HEK293 (cell line): ENCODE data around the gene FGFBP3.

Experiments used
- ATF2 ChIP-seq: fragments of 450-650 bp; formaldehyde crosslinking; IDR thresholded peaks from 2 replicates; pipeline ENCODE4 v1.5.1; 2016; ENCODE audit warnings: missing biosample characterization, missing genetic modification characterization, low read depth
- GLIS1 ChIP-seq: fragments of 450-650 bp; formaldehyde crosslinking; IDR thresholded peaks from 2 replicates; pipeline ENCODE4 v1.5.1; 2016; ENCODE audit warnings: missing biosample characterization, missing genetic modification characterization
- OSR2 ChIP-seq: fragments of 450-650 bp; formaldehyde crosslinking; IDR thresholded peaks from 2 replicates; pipeline ENCODE4 v1.5.1; 2016; ENCODE audit warnings: missing biosample characterization, missing genetic modification characterization
- SALL2 ChIP-seq: fragments of 450-650 bp; formaldehyde crosslinking; IDR thresholded peaks from 2 replicates; pipeline ENCODE4 v1.5.0; 2017; ENCODE audit warnings: missing biosample characterization, mild to moderate bottlenecking, missing genetic modification characterization, borderline replicate concordance
- SP7 ChIP-seq: fragments of 450-650 bp; formaldehyde crosslinking; IDR thresholded peaks from 2 replicates; pipeline ENCODE4 v1.5.1; 2016; ENCODE audit warnings: missing biosample characterization, missing genetic modification characterization
- TRIM28 ChIP-seq: IDR thresholded peaks from 2 replicates; pipeline ENCODE4 v1.6.1; 2011; ENCODE audit warnings: low read length, control low read depth, borderline replicate concordance
- YY2 ChIP-seq: fragments of 450-650 bp; formaldehyde crosslinking; IDR thresholded peaks from 2 replicates; pipeline ENCODE4 v1.5.1; 2016; ENCODE audit warnings: missing biosample characterization, missing genetic modification characterization
- ZBTB20 ChIP-seq: fragments of 450-650 bp; formaldehyde crosslinking; IDR thresholded peaks from 2 replicates; pipeline ENCODE4 v1.5.1; 2016; ENCODE audit warnings: missing biosample characterization, missing genetic modification characterization
- ZBTB21 ChIP-seq: fragments of 450-650 bp; formaldehyde crosslinking; IDR thresholded peaks from 2 replicates; pipeline ENCODE4 v1.5.1; 2017; ENCODE audit warnings: missing biosample characterization, missing genetic modification characterization
- ZBTB48 ChIP-seq: fragments of 450-650 bp; formaldehyde crosslinking; IDR thresholded peaks from 2 replicates; pipeline ENCODE4 v1.5.1; 2016; ENCODE audit warnings: missing biosample characterization, missing genetic modification characterization
- ZBTB7A ChIP-seq: fragments of 450-650 bp; formaldehyde crosslinking; IDR thresholded peaks from 2 replicates; pipeline ENCODE4 v1.5.1; 2016; ENCODE audit warnings: low read depth, missing biosample characterization, missing genetic modification characterization
- ZIC2 ChIP-seq: fragments of 450-650 bp; formaldehyde crosslinking; IDR thresholded peaks from 2 replicates; pipeline ENCODE4 v1.5.1; 2016; ENCODE audit warnings: missing biosample characterization, missing genetic modification characterization
- ZNF133 ChIP-seq: fragments of 450-650 bp; formaldehyde crosslinking; IDR thresholded peaks from 2 replicates; pipeline ENCODE4 v1.5.1; 2016; ENCODE audit warnings: missing biosample characterization, missing genetic modification characterization
- ZNF140 ChIP-seq: fragments of 450-650 bp; formaldehyde crosslinking; IDR thresholded peaks from 2 replicates; pipeline ENCODE4 v1.5.1; 2016; ENCODE audit warnings: missing biosample characterization, missing genetic modification characterization
- ZNF16 ChIP-seq: fragments of 450-650 bp; formaldehyde crosslinking; IDR thresholded peaks from 2 replicates; pipeline ENCODE4 v1.5.1; 2016; ENCODE audit warnings: low read depth, missing biosample characterization, missing genetic modification characterization
- ZNF169 ChIP-seq: fragments of 450-650 bp; formaldehyde crosslinking; IDR thresholded peaks from 2 replicates; pipeline ENCODE4 v1.5.1; 2016; ENCODE audit warnings: missing biosample characterization, missing genetic modification characterization
- ZNF2 ChIP-seq: fragments of 450-650 bp; formaldehyde crosslinking; IDR thresholded peaks from 2 replicates; pipeline ENCODE4 v1.5.1; 2016; ENCODE audit warnings: missing biosample characterization, missing genetic modification characterization
- ZNF23 ChIP-seq: fragments of 450-650 bp; formaldehyde crosslinking; IDR thresholded peaks from 2 replicates; pipeline ENCODE4 v1.5.1; 2016; ENCODE audit warnings: missing biosample characterization, missing genetic modification characterization, borderline replicate concordance
- ZNF239 ChIP-seq: fragments of 450-650 bp; formaldehyde crosslinking; IDR thresholded peaks from 2 replicates; pipeline ENCODE4 v1.5.1; 2016; ENCODE audit warnings: missing biosample characterization, missing genetic modification characterization
- ZNF248 ChIP-seq: fragments of 450-650 bp; formaldehyde crosslinking; IDR thresholded peaks from 2 replicates; pipeline ENCODE4 v1.5.1; 2017; ENCODE audit warnings: missing biosample characterization, missing genetic modification characterization
- ZNF274 ChIP-seq, 2 experiments: fragments of 200-500 bp in 1 of 2; fragments of 450-650 bp in 1 of 2; sonication (Bioruptor generic) in 1 of 2; formaldehyde crosslinking in 1 of 2; IDR thresholded peaks; 2 replicates each; pipeline versions ENCODE4 v1.5.1 to v1.6.1; 2014 to 2016; ENCODE audit warnings: borderline replicate concordance in 1 of 2, inconsistent platforms in 1 of 2, low read length in 1 of 2, missing biosample characterization in 1 of 2, missing genetic modification characterization in 1 of 2
- ZNF302 ChIP-seq: fragments of 450-650 bp; formaldehyde crosslinking; IDR thresholded peaks from 2 replicates; pipeline ENCODE4 v1.5.1; 2016; ENCODE audit warnings: missing biosample characterization, missing genetic modification characterization, low read depth
- ZNF350 ChIP-seq: fragments of 450-650 bp; formaldehyde crosslinking; IDR thresholded peaks from 2 replicates; pipeline ENCODE4 v1.5.0; 2017; ENCODE audit warnings: missing biosample characterization, mild to moderate bottlenecking, missing genetic modification characterization
- ZNF366 ChIP-seq: fragments of 450-650 bp; formaldehyde crosslinking; conservative IDR thresholded peaks from 2 replicates; pipeline ENCODE4 v1.5.1; 2016; ENCODE audit warnings: missing biosample characterization, missing genetic modification characterization
- ZNF433 ChIP-seq: fragments of 450-650 bp; formaldehyde crosslinking; IDR thresholded peaks from 2 replicates; pipeline ENCODE4 v1.5.1; 2016; ENCODE audit warnings: missing biosample characterization, missing genetic modification characterization, low read depth
- ZNF501 ChIP-seq: fragments of 450-650 bp; formaldehyde crosslinking; IDR thresholded peaks from 2 replicates; pipeline ENCODE4 v1.5.1; 2016; ENCODE audit warnings: missing biosample characterization, missing genetic modification characterization
- ZNF518A ChIP-seq: fragments of 450-650 bp; formaldehyde crosslinking; conservative IDR thresholded peaks from 2 replicates; pipeline ENCODE4 v1.5.1; 2016; ENCODE audit warnings: low read depth, missing biosample characterization, missing genetic modification characterization
- ZNF521 ChIP-seq: fragments of 450-650 bp; formaldehyde crosslinking; IDR thresholded peaks from 2 replicates; pipeline ENCODE4 v1.5.1; 2017; ENCODE audit warnings: missing biosample characterization, mild to moderate bottlenecking, missing genetic modification characterization
- ZNF558 ChIP-seq: fragments of 450-650 bp; formaldehyde crosslinking; IDR thresholded peaks from 2 replicates; pipeline ENCODE4 v1.5.1; 2016; ENCODE audit warnings: missing biosample characterization, missing genetic modification characterization
- ZNF561 ChIP-seq: fragments of 450-650 bp; IDR thresholded peaks from 2 replicates; pipeline ENCODE4 v1.5.1; 2018; ENCODE audit warnings: missing biosample characterization, missing genetic modification characterization, borderline replicate concordance
- ZNF623 ChIP-seq: fragments of 450-650 bp; formaldehyde crosslinking; IDR thresholded peaks from 2 replicates; pipeline ENCODE4 v1.5.1; 2016; ENCODE audit warnings: missing biosample characterization, missing genetic modification characterization
- ZSCAN16 ChIP-seq: fragments of 450-650 bp; formaldehyde crosslinking; IDR thresholded peaks from 2 replicates; pipeline ENCODE4 v1.5.1; 2016; ENCODE audit warnings: missing biosample characterization, missing genetic modification characterization
- TF ChIP-seq, protein P1 (sequence below): fragments of 450-650 bp; formaldehyde crosslinking; IDR thresholded peaks from 2 replicates; pipeline ENCODE4 v1.5.1; 2016; ENCODE audit warnings: missing biosample characterization, missing genetic modification characterization

Gene FGFBP3

GRCh38 chr10:91883549-91884444, 25.5 kb downstream of the FGFBP3 start (continued):
- TF ChIP-seq ZNF133 (tag by site-specific recombination) (no peak), OSR2 (tag by site-specific recombination) (no peak), TRIM28 (no peak), SP7 (tag by site-specific recombination) (peak; percentile 58), ZNF274 (IDR thresholded peaks at IDR 0.05; ENCODE audit: low read length) (no peak), ZNF274 (tag by site-specific recombination; IDR thresholded peaks at IDR 0.05; ENCODE audit: borderline replicate concordance) (no peak), ZNF366 (peak; percentile 81), ZNF140 (tag by site-specific recombination) (no peak), ZNF2 (peak; percentile 30; the same call in 1 of the 2 replicates), ZBTB7A (no peak), ZBTB48 (tag by site-specific recombination) (peak; percentile 90), YY2 (tag by site-specific recombination) (no peak), ZNF239 (no peak), ZNF302 (no peak), ZIC2 (peak; percentile 90), ZBTB20 (peak; percentile 46), ZNF518A (tag by site-specific recombination) (peak; percentile 18; the same call in 1 of the 2 replicates), ZNF558 (tag by site-specific recombination) (no peak), ZNF169 (no peak), SALL2 (no peak), GLIS1 (tag by site-specific recombination) (peak; percentile 92), ZNF248 (tag by site-specific recombination) (no peak), ATF2 (tag by site-specific recombination) (peak; percentile 91), ZNF23 (tag by site-specific recombination) (no peak), ZNF16 (tag by site-specific recombination) (no peak), ZBTB21 (tag by site-specific recombination) (peak; percentile 87), ZNF433 (tag by site-specific recombination) (no peak), ZNF623 (tag by site-specific recombination) (no peak), ZNF561 (tag by site-specific recombination) (no peak), ZSCAN16 (tag by site-specific recombination) (no peak), ZNF350 (tag by site-specific recombination) (no peak), ZNF521 (tag by site-specific recombination) (no peak), ZNF501 (0 out of 2 replicates have a peak, but pooled peaks have one; percentile 14)
- TF ChIP-seq, protein P1, sequence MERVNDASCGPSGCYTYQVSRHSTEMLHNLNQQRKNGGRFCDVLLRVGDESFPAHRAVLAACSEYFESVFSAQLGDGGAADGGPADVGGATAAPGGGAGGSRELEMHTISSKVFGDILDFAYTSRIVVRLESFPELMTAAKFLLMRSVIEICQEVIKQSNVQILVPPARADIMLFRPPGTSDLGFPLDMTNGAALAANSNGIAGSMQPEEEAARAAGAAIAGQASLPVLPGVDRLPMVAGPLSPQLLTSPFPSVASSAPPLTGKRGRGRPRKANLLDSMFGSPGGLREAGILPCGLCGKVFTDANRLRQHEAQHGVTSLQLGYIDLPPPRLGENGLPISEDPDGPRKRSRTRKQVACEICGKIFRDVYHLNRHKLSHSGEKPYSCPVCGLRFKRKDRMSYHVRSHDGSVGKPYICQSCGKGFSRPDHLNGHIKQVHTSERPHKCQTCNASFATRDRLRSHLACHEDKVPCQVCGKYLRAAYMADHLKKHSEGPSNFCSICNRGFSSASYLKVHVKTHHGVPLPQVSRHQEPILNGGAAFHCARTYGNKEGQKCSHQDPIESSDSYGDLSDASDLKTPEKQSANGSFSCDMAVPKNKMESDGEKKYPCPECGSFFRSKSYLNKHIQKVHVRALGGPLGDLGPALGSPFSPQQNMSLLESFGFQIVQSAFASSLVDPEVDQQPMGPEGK = peak; percentile 31; the same call in 1 of the 2 replicates
